NCI-H82 treated with DMSO at 0.1 percent for 48 hours (cell line): Measurements from ENCODE around the gene CEP85L.
A peak's percentile ranks its signal among the peaks of the same experiment; 100 is the strongest.

Source experiments
- DNase-seq: peaks from one replicate; lab custom pipeline; 2025; ENCODE audit not compliant: unreplicated experiment; lab: John Stamatoyannopoulos, UW

Gene CEP85L

DNA sequence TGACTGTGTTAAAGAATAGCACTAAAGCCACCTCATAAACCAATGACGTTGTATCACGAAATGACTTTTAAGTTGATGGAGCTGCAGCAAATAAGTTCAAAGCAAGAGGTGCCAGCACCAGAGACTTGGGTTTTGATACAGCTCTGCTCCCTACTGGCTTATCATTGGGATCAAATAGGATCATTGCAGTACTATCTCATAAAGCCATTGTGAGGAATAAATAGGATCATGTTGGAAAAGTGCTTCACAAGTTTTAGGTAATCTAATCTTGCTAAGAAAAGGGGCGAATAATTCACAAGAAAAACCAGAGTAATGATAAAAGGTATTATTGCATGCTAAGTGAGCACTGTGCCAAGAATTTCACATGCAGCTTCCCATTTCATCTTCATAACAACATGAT is 10.4 kb upstream of the CEP85L start:
- DNase-seq: peak; percentile 59

DNA sequence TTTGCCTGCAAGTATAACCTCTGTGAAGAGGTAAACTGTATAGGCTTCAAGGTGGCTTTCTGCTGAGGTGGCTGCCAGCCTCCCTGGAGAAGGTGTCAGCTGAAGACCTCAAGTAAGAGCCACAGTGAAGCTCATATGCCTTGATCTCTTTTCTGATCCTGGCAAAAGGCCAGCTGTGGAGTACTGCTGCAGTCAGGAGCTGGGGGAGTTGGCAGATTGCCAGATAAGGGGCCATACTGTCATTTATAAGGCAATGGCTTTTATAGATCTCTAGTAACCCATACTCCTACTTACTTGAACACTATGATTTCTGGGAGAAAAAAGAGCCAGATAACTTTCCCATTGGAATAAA is 8.8 kb upstream of the CEP85L start:
- DNase-seq: peak; percentile 98

DNA sequence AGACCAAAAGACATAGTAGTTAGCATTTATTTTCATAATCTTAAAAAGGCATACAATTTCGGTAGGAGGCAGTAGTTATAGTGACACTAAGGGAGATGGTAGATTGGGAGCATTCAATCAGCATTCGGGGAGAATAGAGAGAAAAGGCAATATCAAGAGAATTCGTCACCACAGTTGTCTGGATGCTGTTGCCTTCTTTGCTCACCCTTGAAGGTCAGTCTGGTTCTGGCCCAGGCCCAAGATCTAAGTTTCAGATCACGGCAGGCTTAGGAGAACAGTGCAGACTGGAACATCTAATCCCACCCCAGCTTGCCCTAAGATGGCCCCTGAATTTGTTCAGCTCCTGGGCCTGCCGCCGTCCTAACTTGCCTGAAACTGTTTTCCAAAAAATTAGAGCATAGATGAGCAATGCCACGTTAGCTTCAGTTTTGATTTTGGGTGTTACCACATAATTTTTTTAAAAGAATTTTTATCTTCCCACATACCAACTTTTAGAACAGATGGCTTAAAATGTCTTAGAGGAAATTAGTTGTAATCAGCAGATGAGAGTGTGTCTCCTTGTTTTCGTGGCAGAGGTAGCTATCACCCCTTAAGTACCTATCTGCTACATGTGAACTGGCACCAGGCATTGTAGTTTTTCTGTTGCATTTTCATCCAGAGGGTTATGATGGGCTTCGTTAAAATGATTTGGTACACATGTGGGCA is 8.3 kb upstream of the CEP85L start:
- DNase-seq: peak; percentile 54

DNA sequence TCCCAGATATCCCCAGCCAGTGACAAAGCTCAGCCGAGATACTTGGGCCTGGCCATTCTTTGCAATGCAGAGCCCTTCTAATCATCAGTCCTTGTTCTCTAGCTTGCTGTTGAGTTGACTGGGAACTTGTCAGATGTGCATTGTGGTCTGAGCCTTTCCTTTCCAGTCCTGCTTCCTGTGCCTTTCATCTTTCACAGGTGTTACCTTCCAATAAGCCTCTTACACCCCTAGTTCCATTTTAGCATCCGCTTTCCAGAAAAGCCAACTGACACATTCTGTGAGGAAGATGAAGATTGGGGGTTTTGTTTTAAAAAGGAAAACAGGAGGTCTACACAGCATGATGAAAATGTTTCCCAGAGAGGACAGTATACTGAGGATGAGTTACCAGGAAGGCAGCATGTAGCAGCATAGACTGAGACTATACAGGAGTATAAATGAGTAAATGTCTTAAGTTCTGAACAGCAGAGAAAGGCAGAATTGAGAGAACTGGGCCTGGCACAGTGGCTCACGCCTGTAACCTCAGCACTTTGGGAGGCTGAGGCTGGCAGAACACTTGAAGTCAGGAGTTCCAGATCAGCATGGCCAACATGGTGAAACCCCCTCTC is 5.6 kb upstream of the CEP85L start:
- no peak for DNase-seq

DNA sequence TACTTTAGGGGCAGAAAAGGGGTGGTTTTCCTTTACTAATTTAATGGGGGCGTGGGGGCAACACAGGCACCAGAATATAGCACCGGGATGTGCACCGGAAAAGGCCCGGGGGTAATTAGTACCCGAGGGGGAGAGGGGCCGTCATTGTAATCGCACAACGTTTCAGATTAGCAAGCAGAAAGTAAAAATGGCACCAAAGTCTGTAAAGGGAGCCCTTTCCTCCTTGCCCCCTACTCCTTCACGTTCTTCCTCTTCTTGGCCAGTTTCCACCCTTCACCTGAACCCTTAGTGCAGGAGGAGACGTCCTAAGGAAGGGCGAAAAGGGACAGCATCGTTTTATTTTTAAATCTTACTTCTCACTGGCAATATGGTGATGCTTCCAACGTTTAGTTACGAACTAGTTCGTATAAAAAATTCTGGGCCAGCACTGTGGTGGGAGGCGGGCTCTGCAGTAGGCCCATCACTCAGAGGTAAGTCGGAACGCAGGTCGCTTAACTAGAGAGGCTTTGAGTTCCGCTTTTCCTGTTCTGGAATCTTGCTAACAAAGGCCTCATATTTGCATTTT is 742 bp upstream of the CEP85L start:
- no peak for DNase-seq

DNA sequence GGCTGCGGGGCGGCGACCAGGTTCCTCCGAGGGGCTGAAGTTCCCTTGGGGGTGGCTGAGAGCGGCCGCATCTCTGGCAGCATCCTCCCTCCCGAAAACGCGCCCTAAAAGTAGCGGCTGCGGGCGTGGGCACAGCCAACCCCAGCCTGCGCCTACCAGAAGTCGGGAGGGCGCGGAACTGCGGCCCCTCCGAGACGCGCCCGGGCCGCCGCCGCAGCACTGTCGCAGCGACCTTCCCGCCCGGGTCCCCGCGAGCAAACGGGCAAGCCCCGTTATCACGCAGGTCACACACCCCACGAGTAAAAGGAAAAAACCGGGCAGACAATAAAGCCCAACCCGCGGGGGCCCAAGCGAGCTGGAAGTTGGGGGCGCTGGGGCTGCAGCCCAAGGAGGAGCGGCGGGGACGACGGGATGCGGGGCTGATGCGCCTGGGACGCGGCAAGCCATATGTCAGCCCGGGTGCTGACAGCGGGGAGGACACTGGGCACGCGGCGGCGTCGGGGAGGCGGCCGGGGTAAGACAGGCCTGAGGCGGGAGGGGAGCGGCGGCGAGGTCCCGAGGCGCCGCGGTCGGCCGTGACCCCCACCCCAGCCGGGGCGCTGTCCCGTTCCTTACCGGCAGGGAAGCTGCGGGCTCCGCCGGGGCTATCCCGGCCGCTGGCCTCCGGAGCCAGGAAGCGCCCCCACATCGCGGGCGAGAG is 659 bp downstream of the CEP85L start:
- no peak for DNase-seq

DNA sequence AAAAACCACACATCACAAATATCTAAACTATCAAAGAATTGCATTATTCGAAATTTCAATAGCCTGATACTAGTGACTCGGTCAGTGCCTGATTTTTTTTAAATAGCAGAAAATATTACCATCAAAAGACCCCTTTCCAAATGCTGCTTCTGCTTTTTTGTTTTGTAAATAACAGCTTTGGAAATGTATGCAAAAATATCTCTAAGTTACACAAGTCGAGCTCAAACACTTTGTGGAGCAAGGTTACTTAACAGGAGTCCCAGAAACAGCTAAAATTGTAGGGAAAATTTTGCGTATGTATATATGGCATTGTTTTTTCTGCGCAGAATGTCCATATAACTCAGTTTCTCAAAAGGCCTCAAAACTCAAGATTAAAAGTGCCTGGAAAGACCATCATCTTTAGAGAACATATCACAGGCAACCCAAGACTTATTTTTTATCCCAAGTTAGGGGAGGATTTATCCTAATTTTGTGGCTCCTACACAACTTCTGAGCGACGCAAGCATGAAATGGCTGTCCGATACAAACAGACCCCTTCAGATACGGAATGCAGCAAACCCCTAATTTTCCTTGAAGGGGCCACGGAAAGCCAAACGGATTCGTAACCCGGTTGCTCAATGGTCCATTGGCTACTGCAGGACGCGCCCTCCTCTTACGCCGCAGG is 1.3 kb downstream of the CEP85L start:
- no peak for DNase-seq

DNA sequence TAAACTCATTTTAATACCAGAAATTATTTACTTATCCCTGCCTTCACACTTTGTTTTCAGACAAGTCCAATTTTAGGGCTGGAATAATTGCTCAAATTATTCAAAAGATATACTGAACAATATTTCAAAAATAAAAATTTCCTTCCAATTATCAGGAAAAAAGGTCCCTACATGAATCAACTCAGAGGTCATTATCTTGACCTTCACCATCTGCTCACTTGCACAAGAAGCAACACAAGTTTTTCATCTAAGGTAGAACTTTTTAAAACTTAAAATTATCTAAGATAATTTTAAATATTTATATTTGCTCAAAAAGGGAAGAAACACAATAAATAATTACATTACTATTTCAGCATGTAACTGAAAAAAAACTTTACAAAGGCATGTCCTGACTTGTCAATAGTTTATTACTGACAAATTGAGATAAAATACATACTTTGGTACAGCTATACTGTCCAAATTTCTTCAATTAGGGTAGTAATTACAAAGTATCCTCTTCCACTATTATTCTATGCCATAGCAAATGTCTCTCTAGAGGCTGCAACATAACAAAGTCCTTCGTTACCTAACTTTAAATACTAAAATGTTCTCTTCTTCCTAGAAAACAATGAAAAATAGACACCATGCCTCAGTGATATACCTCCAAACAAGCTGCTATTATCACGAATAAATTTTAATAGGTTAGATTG is 2.4 kb downstream of the CEP85L start:
- no peak for DNase-seq

DNA sequence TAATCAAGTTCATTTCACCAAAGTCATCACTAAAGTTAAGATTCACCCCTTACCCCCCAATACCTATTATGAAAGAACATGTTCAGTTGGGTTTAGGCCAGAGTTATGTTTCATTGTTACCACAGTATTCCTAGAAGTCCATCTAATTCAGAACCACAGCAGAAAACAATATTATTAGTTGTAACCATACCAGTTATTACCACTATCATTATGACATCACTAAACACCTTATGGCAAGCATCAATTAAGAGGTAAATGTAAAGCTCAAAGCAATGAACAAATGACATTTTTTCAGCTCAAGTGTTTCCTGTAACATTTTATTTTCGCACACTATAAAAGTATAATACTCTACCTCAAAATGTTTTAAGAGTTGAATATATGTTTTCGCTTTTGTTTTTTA is 4.4 kb downstream of the CEP85L start:
- DNase-seq: no peak

DNA sequence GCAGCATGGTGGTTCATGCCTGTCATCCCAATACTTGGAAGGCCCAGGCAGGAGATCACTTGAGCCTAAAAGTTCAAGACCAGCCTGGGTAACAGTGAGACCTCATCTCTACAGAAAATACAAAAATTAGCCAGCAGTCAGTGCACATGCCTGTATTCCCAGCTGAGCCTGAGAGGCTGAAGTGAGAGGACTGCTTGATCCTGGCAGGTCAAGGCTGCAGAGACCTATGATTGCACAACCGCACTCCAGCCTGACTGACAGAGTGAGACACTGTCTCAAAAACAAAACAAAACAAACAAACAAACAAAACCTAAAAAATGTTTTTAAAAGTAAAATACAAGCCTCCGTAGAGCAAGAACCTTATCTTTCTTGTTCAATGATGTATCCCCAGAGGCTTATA is 6.0 kb downstream of the CEP85L start:
- no peak for DNase-seq

DNA sequence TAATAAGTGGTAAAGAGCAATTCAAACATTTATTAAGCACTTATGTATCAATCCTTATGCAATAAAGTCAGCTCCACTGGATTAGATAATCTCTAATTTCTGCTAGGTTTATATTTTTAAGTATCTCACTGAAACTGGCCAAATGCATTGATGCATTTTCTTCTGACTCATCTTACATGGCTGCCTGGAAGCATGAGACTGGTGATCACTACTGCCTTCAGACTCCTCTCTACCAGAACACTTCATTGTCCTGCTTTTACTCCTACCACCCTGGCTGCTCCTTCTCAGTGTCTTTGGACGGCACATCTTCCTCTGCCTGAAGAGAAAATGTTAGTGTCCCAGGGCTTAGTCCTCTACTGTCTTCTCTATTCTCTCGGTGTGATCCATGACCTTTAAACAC is 7.4 kb downstream of the CEP85L start:
- DNase-seq: no peak

DNA sequence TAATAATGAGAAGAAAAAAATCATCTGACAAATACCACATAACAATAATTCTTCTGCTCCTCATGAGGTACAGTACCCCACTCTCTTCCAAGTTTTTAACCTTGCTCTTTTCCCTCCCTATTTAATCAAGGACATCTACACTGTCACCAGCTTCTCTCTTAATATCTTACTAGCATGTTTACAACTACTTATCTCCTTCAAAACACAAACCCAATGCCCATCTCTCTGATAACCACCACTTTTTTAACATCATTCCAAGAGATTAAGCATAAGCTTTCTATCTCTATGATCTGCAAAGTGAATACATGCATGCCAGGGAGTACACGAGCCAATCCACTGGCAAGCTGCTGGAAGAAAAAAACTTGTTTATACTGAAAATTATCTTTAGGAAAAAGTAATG is 10.3 kb downstream of the CEP85L start:
- DNase-seq: no peak

DNA sequence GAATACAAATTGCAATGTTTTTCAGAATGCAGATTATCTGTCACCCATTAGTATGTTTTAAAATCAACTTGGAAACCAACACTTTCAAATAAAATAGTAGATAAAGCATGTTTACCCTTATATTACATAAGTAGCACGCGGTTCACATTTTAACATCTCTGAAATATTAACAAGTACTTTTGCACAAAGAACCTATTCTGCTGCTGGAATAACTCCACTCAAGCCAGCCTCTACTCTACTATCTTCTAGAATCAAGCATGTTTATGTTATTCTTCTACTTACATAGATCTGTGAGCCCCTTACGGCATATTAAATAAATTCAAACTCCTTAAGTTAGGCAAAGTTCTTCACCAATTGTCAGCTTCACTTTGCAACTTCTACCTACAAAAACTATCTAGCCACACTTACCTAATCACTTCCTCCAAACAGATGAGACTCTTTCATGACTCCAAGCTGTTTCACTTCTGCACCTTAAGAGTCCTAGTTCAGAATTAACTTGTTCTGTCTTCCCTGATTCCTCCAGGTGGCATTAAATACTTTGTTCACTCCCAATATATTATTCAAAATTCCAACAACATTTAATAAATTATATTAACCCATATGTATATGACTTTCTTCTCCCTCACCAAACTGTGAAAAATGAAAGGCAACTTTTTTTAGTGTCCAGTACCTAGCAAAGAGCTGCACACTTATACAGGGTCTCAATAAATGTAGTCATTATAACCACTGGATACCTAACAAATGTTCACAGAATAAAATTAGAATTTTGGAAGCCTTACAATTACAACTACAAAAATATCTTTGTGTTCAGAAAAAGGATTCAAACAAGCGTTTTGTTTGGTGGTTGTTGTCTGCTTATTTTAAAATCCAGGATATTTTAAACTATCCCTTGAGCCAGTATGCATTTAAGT is 12.1 kb downstream of the CEP85L start:
- no peak for DNase-seq

DNA sequence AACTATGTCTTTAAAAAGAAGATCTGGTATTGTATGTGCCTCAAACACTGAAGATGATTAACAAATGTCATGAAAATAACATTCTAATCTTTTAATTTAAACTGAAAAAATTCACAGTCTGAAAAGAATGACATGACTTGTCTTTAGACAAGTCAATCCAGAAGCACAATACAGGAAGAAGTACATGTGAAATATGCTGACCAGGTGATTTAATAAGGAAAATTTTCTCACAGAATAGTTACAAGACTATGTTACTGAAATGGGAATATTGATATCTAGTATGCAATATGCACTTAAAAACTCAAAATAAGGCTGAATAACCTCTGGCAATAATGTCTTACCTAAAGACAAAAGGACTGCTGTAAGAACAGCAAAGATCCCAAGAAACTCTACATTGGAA is 13.1 kb downstream of the CEP85L start:
- DNase-seq: no peak

DNA sequence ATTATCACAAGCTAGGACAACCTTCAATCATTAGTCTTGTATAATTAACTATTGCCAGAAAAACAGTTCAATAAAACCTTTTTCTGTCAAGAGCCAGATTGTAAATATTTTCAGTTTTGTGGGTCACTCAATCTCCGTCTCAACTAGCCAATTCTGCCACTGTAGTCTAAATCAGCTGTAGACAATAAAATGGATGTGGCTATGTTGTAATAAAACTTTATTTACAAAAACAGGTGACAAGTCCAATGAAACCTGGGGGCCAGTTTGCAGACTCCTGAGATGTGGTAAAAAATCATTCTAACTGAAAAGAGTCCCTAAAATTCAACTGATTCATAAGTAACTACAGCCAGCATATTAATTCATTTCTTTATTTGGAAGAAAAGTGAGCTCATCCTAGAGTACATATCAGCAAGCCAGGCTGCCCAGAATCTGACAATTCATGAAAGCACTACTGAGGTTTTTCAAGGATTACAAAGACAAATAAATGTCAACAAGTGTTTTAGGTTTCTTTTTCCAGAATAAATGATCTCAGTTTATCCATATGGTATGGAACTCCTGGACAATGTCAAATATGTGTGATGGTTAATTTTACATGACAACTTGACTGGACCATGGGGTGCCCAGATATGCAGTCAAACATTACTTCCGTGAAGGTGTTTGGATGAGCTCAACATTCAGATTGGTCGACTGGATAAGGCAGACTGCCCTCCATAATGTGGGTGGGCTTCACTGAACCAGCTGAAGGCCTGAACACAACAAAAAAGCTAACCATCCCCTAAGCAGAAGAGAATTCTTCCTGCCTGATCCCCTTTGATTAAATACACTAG is 15.3 kb downstream of the CEP85L start:
- DNase-seq: no peak

DNA sequence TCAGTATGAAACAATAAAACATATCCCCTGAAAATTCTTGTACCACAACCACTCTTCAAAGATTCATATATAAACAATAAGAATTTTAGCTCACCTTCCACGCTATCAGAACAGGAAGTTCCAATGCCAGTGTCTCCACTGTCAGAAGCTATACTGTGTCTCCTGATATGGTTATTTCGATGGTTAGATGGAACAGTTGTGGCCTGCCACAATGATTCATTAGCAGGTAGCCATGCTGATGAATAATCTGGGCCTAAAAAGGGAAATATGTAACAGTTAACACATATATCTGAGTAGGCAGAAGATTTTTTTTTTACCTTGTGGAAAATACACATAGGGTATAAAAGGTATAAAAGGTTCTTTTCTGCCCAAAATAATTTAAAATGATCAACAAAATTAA is 19.0 kb downstream of the CEP85L start:
- no peak for DNase-seq

DNA sequence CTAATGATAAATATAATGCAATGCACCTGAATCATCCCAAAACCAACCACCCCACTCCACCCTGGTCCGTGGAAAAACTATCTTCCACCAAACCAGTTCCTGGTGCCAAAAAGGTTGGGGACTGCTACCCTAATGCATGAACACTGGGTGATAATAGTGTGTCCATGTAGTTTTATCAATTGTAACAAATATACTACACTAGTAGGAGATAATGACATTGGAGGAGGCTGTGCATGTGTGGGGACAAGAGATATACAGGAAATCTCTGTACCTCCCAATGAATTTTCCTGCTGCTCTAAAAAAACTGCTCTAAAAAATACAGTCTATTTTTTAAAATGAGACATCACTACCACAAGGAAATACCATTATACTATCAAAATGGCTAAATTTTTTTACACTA is 20.5 kb downstream of the CEP85L start:
- DNase-seq: no peak

DNA sequence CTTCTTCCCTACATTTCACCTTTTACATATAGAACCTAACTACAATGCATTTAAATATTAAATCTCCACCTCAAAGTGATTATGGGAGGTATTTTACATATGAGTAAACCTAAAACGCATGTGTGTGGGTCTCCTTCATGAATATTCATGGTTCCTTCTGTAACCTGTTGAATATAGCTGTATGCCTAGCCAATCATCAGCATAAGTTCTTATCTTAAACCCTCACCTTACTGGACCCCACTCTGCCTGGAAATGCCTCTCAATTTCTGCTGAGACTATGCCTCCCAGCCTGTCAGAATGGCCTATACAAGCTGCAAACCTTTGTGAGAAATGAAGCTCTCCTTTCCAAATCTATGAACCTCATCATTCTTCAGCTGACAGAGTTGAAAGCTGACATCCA is 21.3 kb downstream of the CEP85L start:
- no peak for DNase-seq

DNA sequence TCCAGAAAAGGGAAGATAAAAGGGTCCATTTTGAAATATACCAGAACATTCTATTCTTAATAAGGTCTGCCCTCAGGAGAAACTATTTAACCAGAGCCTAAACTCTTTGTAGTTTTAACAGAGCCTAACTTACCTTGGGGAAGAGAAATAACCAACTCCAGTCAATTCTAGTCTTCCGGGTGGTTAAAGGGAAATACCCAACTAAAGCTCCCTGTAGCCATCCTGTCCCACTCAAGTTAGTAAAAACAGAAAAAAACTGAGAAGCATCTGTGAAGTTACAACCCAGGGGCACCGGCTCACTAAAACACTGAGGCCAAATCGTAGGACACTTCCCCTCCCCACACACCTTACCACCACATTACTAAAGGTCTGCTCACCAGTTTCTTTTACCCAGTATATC is 23.7 kb downstream of the CEP85L start:
- DNase-seq: no peak
